Mesendoderm (in vitro differentiated cells): Measurements from ENCODE around the gene FOXJ3.
A peak's percentile ranks its signal among the peaks of the same experiment; 100 is the strongest.

Source experiments
- DNase-seq: peaks from one replicate; pipeline ENCODE4 v3.0.0; 2013
- H2AK5ac ChIP-seq: 2 replicates; pipeline ENCODE4 v1.6.1; 2013; ENCODE audit warnings: low read length, inconsistent platforms
- H2BK120ac ChIP-seq: 2 replicates; pipeline ENCODE4 v1.6.1; 2013; ENCODE audit warnings: low read depth, mild to moderate bottlenecking, low read length, moderate library complexity, mixed read lengths
- H2BK15ac ChIP-seq: replicated peaks from 2 replicates; pipeline ENCODE4 v1.6.1; 2013; ENCODE audit warnings: low read depth, mild to moderate bottlenecking, moderate library complexity
- H2BK5ac ChIP-seq: 2 replicates; pipeline ENCODE4 v1.6.1; 2013; ENCODE audit warnings: low read length, inconsistent platforms
- H3K18ac ChIP-seq: 2 replicates; pipeline ENCODE4 v1.6.1; 2013; ENCODE audit warnings: mild to moderate bottlenecking, low read length, mixed read lengths
- H3K23ac ChIP-seq: one replicate; pipeline ENCODE4 v1.6.1; 2013; ENCODE audit warnings: low read length
- H3K27ac ChIP-seq: 2 replicates; pipeline ENCODE4 v1.5.1; 2013; ENCODE audit warnings: low read depth, mild to moderate bottlenecking, inconsistent platforms, low read length, moderate library complexity
- H3K27me3 ChIP-seq: 2 replicates; pipeline ENCODE4 v1.6.1; 2013; ENCODE audit warnings: low read length, control low read depth, mild to moderate bottlenecking, inconsistent platforms; ENCODE audit not compliant: insufficient read depth, poor library complexity
- H3K36me3 ChIP-seq: 2 replicates; pipeline ENCODE4 v1.6.1; 2013; ENCODE audit warnings: low read length, inconsistent platforms; ENCODE audit not compliant: control insufficient read depth, insufficient read depth
- H3K4ac ChIP-seq: one replicate; pipeline ENCODE4 v1.6.1; 2013; ENCODE audit warnings: low read depth, mild to moderate bottlenecking, low read length, moderate library complexity
- H3K4me1 ChIP-seq: 2 replicates; pipeline ENCODE4 v1.6.1; 2013; ENCODE audit warnings: low read depth, low read length, inconsistent platforms; ENCODE audit not compliant: control insufficient read depth
- H3K4me2 ChIP-seq: 2 replicates; pipeline ENCODE4 v1.6.1; 2013; ENCODE audit warnings: low read length
- H3K4me3 ChIP-seq: 2 replicates; pipeline ENCODE4 v1.5.1; 2013; ENCODE audit warnings: mild to moderate bottlenecking, low read length
- H3K56ac ChIP-seq: one replicate; pipeline ENCODE4 v1.6.1; 2013; ENCODE audit warnings: low read length
- H3K79me1 ChIP-seq: 2 replicates; pipeline ENCODE4 v1.6.1; 2013; ENCODE audit warnings: low read length, inconsistent platforms
- H3K79me2 ChIP-seq: 2 replicates; pipeline ENCODE4 v1.6.1; 2013; ENCODE audit warnings: mild to moderate bottlenecking, low read length; ENCODE audit not compliant: control insufficient read depth, insufficient read depth
- H3K9ac ChIP-seq: 2 replicates; pipeline ENCODE4 v1.6.1; 2013; ENCODE audit warnings: low read length, inconsistent platforms
- H4K5ac ChIP-seq: one replicate; pipeline ENCODE4 v1.6.1; 2013; ENCODE audit warnings: low read length
- H4K8ac ChIP-seq: one replicate; pipeline ENCODE4 v1.6.1; 2013; ENCODE audit warnings: low read depth, mild to moderate bottlenecking, control low read depth, low read length, moderate library complexity
- WGBS: extraction: QIAGEN DNeasy Blood & Tissue Kit; methylation state at CpG from one replicate; pipeline ENCODE4 v1.1.7; 2013; ENCODE audit warnings: low lambda C conversion rate, missing lambda C conversion rate; ENCODE audit not compliant: insufficient coverage; ENCODE audit errors: extremely low coverage; 5-methylcytosine and 5-hydroxymethylcytosine counted together

The FOXJ3 gene

DNA sequence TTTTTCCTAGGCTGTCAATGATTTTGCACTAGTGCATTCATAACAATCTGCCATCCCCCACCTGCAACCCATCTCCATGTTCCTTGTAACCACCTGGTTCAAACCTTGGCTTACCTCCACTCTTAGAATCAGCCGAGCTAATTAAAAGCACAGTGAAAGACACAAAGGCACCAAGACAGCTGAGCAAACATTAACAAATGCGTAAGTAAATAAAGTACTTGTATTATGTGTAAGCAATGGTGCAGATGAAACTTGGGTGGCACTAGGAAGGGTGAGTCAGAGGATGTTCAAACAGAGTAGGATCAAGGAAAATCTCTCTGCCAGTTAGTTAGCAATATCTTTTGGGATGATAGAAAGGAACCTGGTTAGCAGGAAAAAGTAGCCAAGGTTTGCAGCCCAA, 5.1 kb upstream of the FOXJ3 start:
- DNase-seq: no peak
- Histone ChIP-seq H3K4me1 (peaks cover 5% of the 10 kb centered on the region), H2BK5ac (no peak overlapping the region), H3K27me3 (no peaks in the 10 kb centered on the region), H2BK120ac (no peak overlapping the region), H3K18ac (no peak overlapping the region), H4K8ac (no peak overlapping the region), H3K9ac (no peak overlapping the region), H3K36me3 (no peaks in the 10 kb centered on the region), H3K79me1 (no peaks in the 10 kb centered on the region), H3K56ac (no peak overlapping the region), H3K27ac (no peak overlapping the region), H3K4me3 (no peak overlapping the region), H3K23ac (no peak overlapping the region), H3K4me2 (no peak overlapping the region), H2AK5ac (no peak overlapping the region), H2BK15ac (no peak overlapping the region), H3K4ac (no peak overlapping the region), H3K79me2 (no peaks in the 10 kb centered on the region), H4K5ac (no peak overlapping the region)
- WGBS: no CpG with 5 or more reads among the region's 2 CpGs

DNA sequence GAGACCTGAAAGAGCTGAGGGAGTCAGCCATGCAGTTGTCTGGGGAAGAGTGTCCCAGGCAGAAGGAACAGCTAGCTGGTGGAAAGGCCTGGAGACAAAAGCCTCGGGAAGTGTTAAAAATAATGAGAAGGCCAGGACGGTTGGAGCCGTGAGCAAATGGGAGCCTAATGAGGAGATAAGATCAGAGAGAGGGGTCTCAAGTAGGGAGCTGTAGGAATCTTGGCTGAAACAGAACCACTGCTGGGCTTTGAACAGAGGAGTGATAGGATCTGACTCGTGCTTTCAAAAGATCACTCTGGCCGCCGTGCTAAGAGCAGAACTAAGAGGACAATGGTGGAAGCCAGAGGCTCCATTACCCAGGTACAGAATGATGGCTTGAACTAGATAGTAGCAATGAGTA, 1.9 kb upstream of the FOXJ3 start:
- H3K18ac ChIP-seq: peak overlapping the region; percentile 25
- no CpG with 5 or more reads among the region's 6 CpGs for WGBS
- no peaks in the 10 kb centered on the region for H3K36me3 ChIP-seq
- H3K79me1 ChIP-seq: peaks cover 1% of the 10 kb centered on the region
- H3K4me2 ChIP-seq: no peak overlapping the region
- H3K79me2 ChIP-seq: peaks cover 26% of the 10 kb centered on the region
- no peak overlapping the region for H2BK15ac ChIP-seq
- H3K9ac ChIP-seq: no peak overlapping the region
- H4K5ac ChIP-seq: no peak overlapping the region
- H2BK120ac ChIP-seq: no peak overlapping the region
- no peak overlapping the region for H2AK5ac ChIP-seq
- no peak overlapping the region for H2BK5ac ChIP-seq
- H3K4me1 ChIP-seq: peaks cover 8% of the 10 kb centered on the region
- peak overlapping the region; percentile 64 for H3K27ac ChIP-seq
- no peak overlapping the region for H3K23ac ChIP-seq
- H3K56ac ChIP-seq: peak overlapping the region; percentile 9
- H3K4ac ChIP-seq: no peak overlapping the region
- H4K8ac ChIP-seq: no peak overlapping the region
- no peak overlapping the region for H3K4me3 ChIP-seq
- peak; percentile 90 for DNase-seq
- no peaks in the 10 kb centered on the region for H3K27me3 ChIP-seq

DNA sequence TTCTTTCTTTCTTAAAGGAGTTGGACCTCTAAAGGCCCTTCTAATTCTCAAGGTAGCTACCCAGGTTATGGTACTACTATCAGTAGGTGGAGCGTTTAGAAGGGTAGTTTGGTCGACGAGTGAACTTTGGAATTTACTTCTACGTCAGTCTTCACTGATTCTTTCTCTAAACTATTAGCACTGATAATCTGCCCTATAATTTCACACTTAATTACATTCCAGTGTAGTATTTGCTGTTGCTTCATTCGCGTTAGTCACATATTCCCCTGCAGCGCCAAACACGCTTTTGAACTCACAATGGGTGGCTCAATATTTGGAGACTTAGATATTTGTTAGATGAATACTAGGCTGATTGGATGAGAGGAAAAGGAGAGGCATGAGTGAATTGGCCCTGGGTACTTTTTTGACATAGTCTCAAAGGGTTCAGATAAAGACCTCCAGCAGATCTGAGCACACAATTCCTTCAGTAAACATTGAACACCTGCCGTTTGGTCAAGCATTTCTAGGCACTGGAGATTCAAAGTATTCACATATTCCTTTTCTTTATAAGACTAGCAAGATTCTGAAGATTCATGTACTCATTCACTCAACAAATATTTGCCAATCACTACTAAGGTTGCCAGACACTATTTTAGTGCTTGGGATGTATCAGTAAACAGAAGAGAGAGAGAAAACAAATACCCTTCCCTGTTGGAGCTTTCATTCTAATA, 929 bp upstream of the FOXJ3 start:
- Histone ChIP-seq H3K4ac (peak overlapping the region; percentile 63), H3K36me3 (no peaks in the 10 kb centered on the region), H3K79me1 (peaks cover 2% of the 10 kb centered on the region), H3K27me3 (no peaks in the 10 kb centered on the region), H3K27ac (peak overlapping the region; percentile 61), H2BK5ac (peak overlapping the region; percentile 87), H3K4me3 (peak overlapping the region; percentile 78), H3K9ac (peak overlapping the region; percentile 93), H3K23ac (no peak overlapping the region), H3K4me2 (peak overlapping the region; percentile 86), H3K18ac (peak overlapping the region; percentile 25), H2BK120ac (no peak overlapping the region), H3K56ac (peak overlapping the region; percentile 96), H4K8ac (no peak overlapping the region), H4K5ac (peak overlapping the region; percentile 44), H3K79me2 (peaks cover 34% of the 10 kb centered on the region), H3K4me1 (peaks cover 8% of the 10 kb centered on the region), H2BK15ac (no peak overlapping the region), H2AK5ac (no peak overlapping the region)
- peak; percentile 62 for DNase-seq
- WGBS: no CpG with 5 or more reads among the region's 9 CpGs

DNA sequence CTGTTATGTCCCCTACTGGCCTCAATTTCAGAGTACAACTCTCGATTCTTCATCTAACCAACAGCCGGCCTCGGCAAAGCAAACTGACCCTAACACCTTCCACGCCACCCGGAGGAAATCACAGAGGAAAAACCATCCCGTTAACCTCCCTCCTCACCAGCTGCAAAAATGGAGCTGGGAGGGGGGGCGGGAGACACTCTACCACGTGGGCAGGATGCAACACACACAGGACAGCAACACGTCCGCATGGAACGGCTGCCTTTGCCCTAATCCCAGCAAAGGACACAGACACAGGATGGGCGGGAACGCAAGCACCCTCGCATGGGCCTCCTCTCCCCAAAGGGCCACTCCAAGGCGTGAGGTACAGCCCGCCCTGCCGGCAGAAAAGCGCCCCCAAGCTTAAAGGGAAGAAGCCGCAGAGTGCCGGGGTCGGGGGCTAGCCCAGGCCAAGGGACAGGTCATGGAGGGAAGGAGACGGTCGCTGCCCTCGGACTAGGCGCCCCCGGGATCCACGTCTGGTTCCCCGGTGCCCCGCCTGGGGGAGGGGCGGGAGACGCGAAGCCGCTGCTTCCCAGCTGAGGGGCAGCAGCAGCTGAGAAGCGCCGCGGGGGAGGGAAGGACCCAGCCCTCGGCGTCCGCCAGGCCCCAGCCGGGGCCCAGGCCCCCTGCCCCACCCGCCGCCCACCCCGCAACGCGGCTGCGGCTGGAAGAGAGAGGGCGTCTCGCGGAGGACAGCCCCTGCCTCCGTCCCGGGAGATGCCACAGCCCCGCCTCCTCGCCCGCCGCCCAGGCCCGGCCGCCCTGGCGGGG, 590 bp downstream of the FOXJ3 start:
- Histone ChIP-seq H2BK5ac (peak overlapping the region; percentile 68), H3K9ac (peak overlapping the region; percentile 81), H3K56ac (peak overlapping the region; percentile 85), H3K23ac (no peak overlapping the region), H2BK15ac (no peak overlapping the region), H4K5ac (no peak overlapping the region), H3K27me3 (no peaks in the 10 kb centered on the region), H2BK120ac (no peak overlapping the region), H3K4ac (peak overlapping the region; percentile 84), H3K4me3 (peak overlapping the region; percentile 65), H2AK5ac (no peak overlapping the region), H3K4me1 (peaks cover 6% of the 10 kb centered on the region), H4K8ac (no peak overlapping the region), H3K27ac (peak overlapping the region; percentile 97), H3K36me3 (no peaks in the 10 kb centered on the region), H3K79me1 (peaks cover 2% of the 10 kb centered on the region), H3K4me2 (peak overlapping the region; percentile 45), H3K79me2 (peaks cover 47% of the 10 kb centered on the region), H3K18ac (peak overlapping the region; percentile 100)
- WGBS: no CpG with 5 or more reads among the region's 58 CpGs
- peak; percentile 85 for DNase-seq

DNA sequence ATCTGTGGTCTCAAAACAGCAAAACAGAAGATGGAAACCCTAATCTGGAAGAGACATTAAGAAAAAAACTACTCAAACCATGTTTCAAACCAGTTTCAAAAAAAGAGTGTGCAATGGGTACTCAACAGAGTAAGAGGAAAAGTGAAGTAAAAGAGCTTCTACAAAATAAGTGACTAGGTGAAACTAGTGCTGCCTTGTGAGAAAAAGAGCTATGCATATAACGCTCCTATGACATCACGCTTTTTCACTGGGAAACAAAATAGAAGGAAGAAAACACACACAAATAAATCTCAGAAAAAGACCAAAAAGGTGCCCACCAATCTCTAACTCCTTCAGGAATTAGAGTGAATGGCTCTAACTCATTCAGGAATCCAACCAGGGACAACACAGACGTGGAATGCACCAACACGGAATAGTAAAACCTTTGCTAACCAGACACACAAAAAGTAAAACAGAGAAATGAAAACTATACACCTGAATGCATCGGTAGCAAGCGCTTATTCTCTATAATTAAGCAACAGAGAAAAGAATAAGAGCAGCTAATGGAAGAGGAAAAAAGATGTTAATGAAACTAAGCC, 1.3 kb downstream of the FOXJ3 start:
- Histone ChIP-seq H3K79me1 (peaks cover 2% of the 10 kb centered on the region), H3K23ac (no peak overlapping the region), H3K18ac (no peak overlapping the region), H3K4me2 (peak overlapping the region; percentile 45), H3K4ac (peak overlapping the region; percentile 84), H2AK5ac (no peak overlapping the region), H3K27me3 (no peaks in the 10 kb centered on the region), H2BK120ac (no peak overlapping the region), H4K5ac (no peak overlapping the region), H2BK15ac (no peak overlapping the region), H3K56ac (peak overlapping the region; percentile 85), H3K27ac (no peak overlapping the region), H3K4me3 (peak overlapping the region; percentile 65), H2BK5ac (no peak overlapping the region), H3K36me3 (no peaks in the 10 kb centered on the region), H3K9ac (peak overlapping the region; percentile 81), H4K8ac (no peak overlapping the region), H3K4me1 (peaks cover 6% of the 10 kb centered on the region), H3K79me2 (peaks cover 54% of the 10 kb centered on the region)
- WGBS: no CpG with 5 or more reads among the region's 6 CpGs
- DNase-seq: no peak
